HEK293T (cell line): Measurements from ENCODE around the gene BRINP1.

Experiments used
- ARNT ChIP-seq: fragments of 450-650 bp; IDR thresholded peaks from 2 replicates; pipeline ENCODE4 v1.6.1; 2017; ENCODE audit warnings: mild to moderate bottlenecking
- BHLHE40 ChIP-seq: fragments of 450-650 bp; IDR thresholded peaks from 2 replicates; pipeline ENCODE4 v1.6.1; 2016; ENCODE audit warnings: mild to moderate bottlenecking, moderate library complexity, borderline replicate concordance
- L3MBTL2 ChIP-seq: fragments of 450-650 bp; conservative IDR thresholded peaks from 2 replicates; pipeline ENCODE4 v1.6.1; 2016; ENCODE audit warnings: mild to moderate bottlenecking
- LEF1 ChIP-seq: fragments of 450-650 bp; IDR thresholded peaks from 2 replicates; pipeline ENCODE4 v1.6.1; 2017; ENCODE audit warnings: mild to moderate bottlenecking, borderline replicate concordance
- SP1 ChIP-seq: fragments of 450-650 bp; IDR thresholded peaks from 2 replicates; pipeline ENCODE4 v1.6.1; 2017
- SUZ12 ChIP-seq: fragments of 450-650 bp; IDR thresholded peaks from 2 replicates; pipeline ENCODE4 v1.6.1; 2016; ENCODE audit warnings: mild to moderate bottlenecking
- ZNF384 ChIP-seq: fragments of 450-650 bp; IDR thresholded peaks from 2 replicates; pipeline ENCODE4 v1.6.1; 2016

- no peak for TF ChIP-seq SP1
- TF ChIP-seq BHLHE40, result no peak
- no peak for TF ChIP-seq SUZ12
- TF ChIP-seq ZNF384, result no peak
- TF ChIP-seq ARNT, result no peak
- TF ChIP-seq L3MBTL2, result no peak
- no peak for TF ChIP-seq LEF1
Observed at GRCh38 chr9:119412399-119412798, 43.2 kb upstream of the BRINP1 start.
